HepG2 (cell line): Measurements from ENCODE around the gene GSPT1. TPM values are rescaled to one million over a fixed set of nuclear protein-coding genes. Genes with fewer than 3 reads are reported as not detected.

Experiments
- BRF2 ChIP-seq: sonication (generic); formaldehyde crosslinking; IDR thresholded peaks from 2 replicates; pipeline ENCODE4 v1.8.1; 2022; ENCODE audit warnings: mild to moderate bottlenecking, missing genetic modification reagents
- CENPT ChIP-seq: sonication (generic); formaldehyde crosslinking; IDR thresholded peaks from 2 replicates; pipeline ENCODE4 v1.8.0; 2022; ENCODE audit warnings: low read depth, mild to moderate bottlenecking, moderate library complexity, missing genetic modification reagents
- GLI4 ChIP-seq: sonication (generic); formaldehyde crosslinking; IDR thresholded peaks from 2 replicates; pipeline ENCODE4 v1.5.1; 2020; ENCODE audit warnings: missing genetic modification reagents, mild to moderate bottlenecking, moderate library complexity, borderline replicate concordance
- GPBP1L1 ChIP-seq: sonication (generic); formaldehyde crosslinking; IDR thresholded peaks from 2 replicates; pipeline ENCODE4 v1.5.0; 2020; ENCODE audit warnings: mild to moderate bottlenecking, missing genetic modification reagents
- MTA3 ChIP-seq: sonication (generic); formaldehyde crosslinking; IDR thresholded peaks from 2 replicates; pipeline ENCODE4 v1.4.0; 2020; ENCODE audit warnings: missing genetic modification reagents
- MXD4 ChIP-seq: IDR thresholded peaks from 2 replicates; pipeline ENCODE4 v1.6.1; 2016; ENCODE audit warnings: mild to moderate bottlenecking, missing biosample characterization, missing genetic modification reagents
- NCOA2 ChIP-seq: sonication (generic); formaldehyde crosslinking; IDR thresholded peaks from 2 replicates; pipeline ENCODE4 v1.8.0; 2022; ENCODE audit warnings: inconsistent platforms
- REL ChIP-seq: sonication (generic); formaldehyde crosslinking; conservative IDR thresholded peaks from 2 replicates; pipeline ENCODE4 v1.8.0; 2022; ENCODE audit warnings: mild to moderate bottlenecking, missing genetic modification reagents, moderate library complexity
- REXO4 ChIP-seq: sonication (generic); formaldehyde crosslinking; IDR thresholded peaks from 2 replicates; pipeline ENCODE4 v1.8.0; 2022; ENCODE audit warnings: missing genetic modification reagents, mild to moderate bottlenecking, borderline replicate concordance
- SNRNP70 ChIP-seq: fragments of 200-400 bp; formaldehyde crosslinking; IDR thresholded peaks from 2 replicates; pipeline ENCODE4 v1.6.1; 2017; ENCODE audit warnings: mild to moderate bottlenecking, low read depth, low read length, moderate library complexity
- TAF1 ChIP-seq: sonication (generic); formaldehyde crosslinking; IDR thresholded peaks from 2 replicates; pipeline ENCODE4 v1.4.0; 2020; ENCODE audit warnings: missing genetic modification reagents
- U2AF1 ChIP-seq: fragments of 200-400 bp; formaldehyde crosslinking; optimal IDR thresholded peaks from 2 replicates; pipeline ENCODE3; 2017; ENCODE audit warnings: mild to moderate bottlenecking, low read depth, low read length
- ZBTB43 ChIP-seq: sonication (generic); formaldehyde crosslinking; conservative IDR thresholded peaks from 2 replicates; pipeline ENCODE4 v1.4.0; 2020; ENCODE audit warnings: missing genetic modification reagents
- ZNF142 ChIP-seq: sonication (generic); formaldehyde crosslinking; IDR thresholded peaks from 2 replicates; pipeline ENCODE4 v1.4.0; 2020; ENCODE audit warnings: missing genetic modification reagents
- ZNF17 ChIP-seq: sonication (generic); formaldehyde crosslinking; IDR thresholded peaks from 2 replicates; pipeline ENCODE4 v1.5.0; 2020; ENCODE audit warnings: mild to moderate bottlenecking, missing genetic modification reagents
- ZNF207 ChIP-seq: fragments of 450-650 bp; IDR thresholded peaks from 2 replicates; pipeline ENCODE4 v1.6.1; 2016; ENCODE audit warnings: antibody characterized with exemption, borderline replicate concordance
- ZNF367 ChIP-seq: sonication (generic); formaldehyde crosslinking; IDR thresholded peaks from 2 replicates; pipeline ENCODE4 v1.4.0; 2020; ENCODE audit warnings: missing genetic modification reagents, borderline replicate concordance
- ZNF556 ChIP-seq: sonication (generic); formaldehyde crosslinking; IDR thresholded peaks from 2 replicates; pipeline ENCODE4 v1.4.0; 2020; ENCODE audit warnings: mild to moderate bottlenecking, missing genetic modification reagents, borderline replicate concordance
- ZNF770 ChIP-seq: sonication (generic); formaldehyde crosslinking; IDR thresholded peaks from 2 replicates; pipeline ENCODE4 v1.5.0; 2020; ENCODE audit warnings: mild to moderate bottlenecking, missing genetic modification reagents
- polyA plus RNA-seq, 8 experiments: library from polyadenylated mRNA; depleted of rRNA in 3 of 8; stranded (reverse) in 7 of 8; unstranded in 1 of 8; fragments of >200 nt; fragmentation: Illumina TruSeq in 4 of 8; extraction: Trizol in 4 of 8; gene quantifications; 2 replicates each; pipeline versions ENCODE4 v1.2.1 to v1.2.3, GENCODE V29; 2011 to 2016; ENCODE audit warnings: low read depth in 4 of 8, missing spikeins in 1 of 8, mixed read lengths in 1 of 8; ENCODE audit not compliant: insufficient read depth in 1 of 8
- total RNA-seq, 5 experiments: library from RNA; depleted of rRNA; stranded (reverse); fragments of >200 nt; fragmentation: Illumina TruSeq; extraction: Trizol; gene quantifications; 2 replicates each; pipeline ENCODE4 v1.2.3, GENCODE V29; 2016; ENCODE audit warnings: low read depth in 1 of 5

Gene GSPT1
- total and polyA plus RNA-seq, 2 of the 13 experiments (the other 11 are each of a cell fraction or from before 2014, with no cell fraction given), result 120 to 316 TPM

- no peak for TF ChIP-seq ZNF556
- peak; percentile 42; the same call in 1 of the 2 replicates for TF ChIP-seq ZBTB43 (CRISPR knock-in tag)
- TF ChIP-seq NCOA2 (CRISPR knock-in tag), result no peak
- no peak for TF ChIP-seq ZNF142 (CRISPR knock-in tag)
- no peak for TF ChIP-seq ZNF367
- no peak for TF ChIP-seq ZNF770 (CRISPR knock-in tag)
- no peak for TF ChIP-seq ZNF17 (CRISPR knock-in tag)
- no peak for TF ChIP-seq CENPT
- TF ChIP-seq REL (CRISPR knock-in tag), result no peak
- TF ChIP-seq GPBP1L1, result no peak
- TF ChIP-seq U2AF1, result no peak
- no peak for TF ChIP-seq GLI4 (CRISPR knock-in tag)
- no peak for TF ChIP-seq TAF1
- no peak for TF ChIP-seq MXD4 (CRISPR knock-in tag)
- TF ChIP-seq BRF2 (CRISPR knock-in tag), result no peak
- TF ChIP-seq SNRNP70, result no peak
- TF ChIP-seq REXO4 (CRISPR knock-in tag), result no peak
- no peak for TF ChIP-seq ZNF207
- no peak for TF ChIP-seq MTA3
Observed at GRCh38 chr16:11915114-11915643, 577 bp downstream of the GSPT1 start (continued).
